H9 (cell line): Measurements from ENCODE around the gene NDUFA9. TPM values are rescaled to one million over a fixed set of nuclear protein-coding genes. Genes with fewer than 3 reads are reported as not detected.

Experiments
- DNase-seq: peaks from one replicate; pipeline ENCODE4 v3.0.0-alpha.2; 2017
- H2AFZ ChIP-seq: one replicate; pipeline ENCODE4 v1.6.1; 2013; ENCODE audit warnings: mild to moderate bottlenecking, low read length, control low read depth, moderate library complexity
- H2AK5ac ChIP-seq: 2 replicates; pipeline ENCODE4 v1.6.1; 2013; ENCODE audit warnings: low read length, control low read depth, mixed read lengths; ENCODE audit not compliant: insufficient read length
- H2BK120ac ChIP-seq: one replicate; pipeline ENCODE4 v1.6.1; 2013; ENCODE audit warnings: low read depth, mild to moderate bottlenecking, low read length, control low read depth, inconsistent platforms; ENCODE audit not compliant: poor library complexity, severe bottlenecking
- H2BK12ac ChIP-seq: 2 replicates; pipeline ENCODE4 v1.6.1; 2013; ENCODE audit warnings: low read length, control low read depth, mixed read lengths, low read depth; ENCODE audit not compliant: insufficient read length
- H2BK15ac ChIP-seq: 2 replicates; pipeline ENCODE4 v1.6.1; 2013; ENCODE audit warnings: low read depth, low read length, control low read depth
- H2BK20ac ChIP-seq: one replicate; pipeline ENCODE4 v1.6.1; 2013; ENCODE audit warnings: low read depth, mild to moderate bottlenecking, low read length, control low read depth, inconsistent platforms; ENCODE audit not compliant: poor library complexity, severe bottlenecking
- H2BK5ac ChIP-seq: 2 replicates; pipeline ENCODE4 v1.6.1; 2013; ENCODE audit warnings: low read length, control low read depth, mixed read lengths; ENCODE audit not compliant: insufficient read length
- H3K14ac ChIP-seq: 2 replicates; pipeline ENCODE4 v1.6.1; 2013; ENCODE audit warnings: low read length, control low read depth; ENCODE audit not compliant: insufficient read depth
- H3K18ac ChIP-seq: 2 replicates; pipeline ENCODE4 v1.6.1; 2013; ENCODE audit warnings: low read depth, mild to moderate bottlenecking, mixed read lengths, low read length, control low read depth; ENCODE audit not compliant: insufficient read length
- H3K23ac ChIP-seq: 2 replicates; pipeline ENCODE4 v1.6.1; 2013; ENCODE audit warnings: low read length, control low read depth, mixed read lengths, low read depth; ENCODE audit not compliant: insufficient read length
- H3K23me2 ChIP-seq: 2 replicates; pipeline ENCODE4 v1.6.1; 2013; ENCODE audit warnings: low read depth, mild to moderate bottlenecking, mixed read lengths, low read length, control low read depth; ENCODE audit not compliant: insufficient read length, poor library complexity, severe bottlenecking
- H3K27ac ChIP-seq: 2 replicates; pipeline ENCODE4 v1.5.1; 2013; ENCODE audit warnings: low read length, control low read depth, mixed read lengths, low read depth; ENCODE audit not compliant: insufficient read length
- H3K27me3 ChIP-seq: 2 replicates; pipeline ENCODE4 v1.6.1; 2013; ENCODE audit warnings: low read length, control low read depth, inconsistent platforms; ENCODE audit not compliant: insufficient read depth
- H3K4ac ChIP-seq: 2 replicates; pipeline ENCODE4 v1.6.1; 2013; ENCODE audit warnings: low read depth, mild to moderate bottlenecking, control low read depth, inconsistent platforms, low read length, moderate library complexity
- H3K4me1 ChIP-seq: 2 replicates; pipeline ENCODE4 v1.6.1; 2013; ENCODE audit warnings: low read length, control low read depth, inconsistent platforms; ENCODE audit not compliant: insufficient read depth
- H3K4me2 ChIP-seq: 2 replicates; pipeline ENCODE4 v1.6.1; 2013; ENCODE audit warnings: low read length, control low read depth, mixed read lengths; ENCODE audit not compliant: insufficient read length, insufficient read depth
- H3K56ac ChIP-seq: 2 replicates; pipeline ENCODE4 v1.6.1; 2013; ENCODE audit warnings: low read depth, mild to moderate bottlenecking, mixed read lengths, low read length, control low read depth; ENCODE audit not compliant: insufficient read length
- H3K79me1 ChIP-seq: 2 replicates; pipeline ENCODE4 v1.6.1; 2013; ENCODE audit warnings: low read depth, mild to moderate bottlenecking, moderate library complexity, low read length, control low read depth, inconsistent platforms; ENCODE audit not compliant: insufficient read depth, poor library complexity, severe bottlenecking
- H3K79me2 ChIP-seq: 2 replicates; pipeline ENCODE4 v1.6.1; 2013; ENCODE audit warnings: low read length, control low read depth, inconsistent platforms; ENCODE audit not compliant: insufficient read depth
- H3K9ac ChIP-seq: 2 replicates; pipeline ENCODE4 v1.6.1; 2013; ENCODE audit warnings: low read length, control low read depth, mixed read lengths; ENCODE audit not compliant: insufficient read length; ENCODE audit errors: extremely low read depth
- H3K9me3 ChIP-seq: one replicate; pipeline ENCODE4 v1.6.1; 2013; ENCODE audit warnings: low read depth, low read length, inconsistent platforms; ENCODE audit not compliant: control insufficient read depth
- H3T11ph ChIP-seq: one replicate; pipeline ENCODE4 v1.6.1; 2013; ENCODE audit warnings: mild to moderate bottlenecking, low read length, control low read depth, inconsistent platforms
- H4K20me1 ChIP-seq: one replicate; pipeline ENCODE4 v1.6.1; 2013; ENCODE audit not compliant: control insufficient read depth, insufficient read length, insufficient read depth
- H4K5ac ChIP-seq: 2 replicates; pipeline ENCODE4 v1.6.1; 2013; ENCODE audit warnings: low read depth, mild to moderate bottlenecking, mixed read lengths, low read length, control low read depth; ENCODE audit not compliant: insufficient read length
- H4K8ac ChIP-seq: replicated peaks from 2 replicates; pipeline ENCODE4 v1.6.1; 2013; ENCODE audit warnings: low read length, control low read depth, mixed read lengths, low read depth; ENCODE audit not compliant: insufficient read length
- H4K91ac ChIP-seq: 2 replicates; pipeline ENCODE4 v1.6.1; 2013; ENCODE audit warnings: low read depth, mild to moderate bottlenecking, moderate library complexity, mixed read lengths, low read length, control low read depth; ENCODE audit not compliant: insufficient read length
- H3K27ac Mint-ChIP-seq, 3 experiments: 2 replicates in 2 of 3; 3 replicates in 1 of 3; pipeline ENCODE4 v1.8.0; 2020 to 2021; ENCODE audit warnings: mixed read lengths in 3 of 3, mild to moderate bottlenecking in 1 of 3, moderate library complexity in 1 of 3
- H3K27me3 Mint-ChIP-seq: 2 replicates; pipeline ENCODE4 v1.8.0; 2021; ENCODE audit warnings: low read depth, mild to moderate bottlenecking, moderate library complexity, mixed read lengths
- H3K36me3 Mint-ChIP-seq, 3 experiments: 2 replicates in 2 of 3; 3 replicates in 1 of 3; pipeline ENCODE4 v1.8.0; 2020 to 2021; ENCODE audit warnings: low read depth in 3 of 3, mixed read lengths in 3 of 3; ENCODE audit not compliant: insufficient read depth in 1 of 3
- H3K4me1 Mint-ChIP-seq, 2 experiments: 2 replicates each; pipeline ENCODE4 v1.8.0; 2020; ENCODE audit warnings: mixed read lengths in 2 of 2
- H3K4me3 Mint-ChIP-seq, 2 experiments: 2 replicates in 1 of 2; 3 replicates in 1 of 2; pipeline ENCODE4 v1.8.0; 2020 to 2021; ENCODE audit warnings: mild to moderate bottlenecking in 2 of 2, mixed read lengths in 2 of 2, moderate library complexity in 1 of 2
- H3K9me3 Mint-ChIP-seq, 2 experiments: 2 replicates in 1 of 2; 3 replicates in 1 of 2; pipeline ENCODE4 v1.8.0; 2020; ENCODE audit warnings: mild to moderate bottlenecking in 2 of 2, mixed read lengths in 2 of 2, moderate library complexity in 1 of 2
- WGBS: extraction: QIAGEN DNeasy Blood & Tissue Kit; methylation state at CpG from one replicate; pipeline ENCODE4 v1.1.7; 2013; ENCODE audit warnings: missing lambda C conversion rate, low lambda C conversion rate, mixed read lengths; ENCODE audit not compliant: insufficient read length; ENCODE audit errors: extremely low coverage; 5-methylcytosine and 5-hydroxymethylcytosine counted together
- total RNA-seq: library from RNA; stranded (reverse); gene quantifications from 2 replicates; pipeline ENCODE4 v1.2.1, GENCODE V29; 2021
- TF ChIP-seq, protein P1 (sequence below): fragments of 200-600 bp; sonication (generic); conservative IDR thresholded peaks from 3 replicates; pipeline ENCODE4 v1.8.0; 2021; ENCODE audit warnings: antibody characterized with exemption, mild to moderate bottlenecking

The NDUFA9 gene
- total RNA-seq, 1 experiment from 2014 or later = 83.9 TPM

DNA sequence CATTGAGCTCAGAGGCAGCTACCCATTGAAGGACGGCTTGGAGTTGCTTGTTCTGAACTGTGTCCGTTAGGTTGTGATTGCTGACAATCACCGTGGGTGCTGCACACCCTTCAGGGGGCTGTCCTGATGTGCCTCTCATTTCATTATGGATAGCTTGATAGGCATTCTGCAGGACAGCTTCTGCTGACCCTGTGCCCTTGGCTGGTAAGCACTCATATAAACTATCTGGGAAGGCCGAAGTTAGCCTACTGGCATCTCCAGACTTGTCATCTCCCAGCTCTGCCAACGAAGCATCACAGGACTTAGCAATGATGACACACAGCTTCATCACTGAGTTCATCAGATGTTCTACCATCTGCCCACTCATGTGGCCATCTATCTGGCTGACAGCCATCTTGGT, 22.4 kb upstream of the NDUFA9 start:
- no peaks in the 10 kb centered on the region for H4K20me1 ChIP-seq
- H3K9ac ChIP-seq = no peak overlapping the region
- peaks cover 25% of the 10 kb centered on the region for H3K27me3 Mint-ChIP-seq
- H3K56ac ChIP-seq = no peak overlapping the region
- H2AFZ ChIP-seq = no peak overlapping the region
- no peak overlapping the region for H3K27ac ChIP-seq
- no peak overlapping the region for H3K4me2 ChIP-seq
- H2BK15ac ChIP-seq = no peak overlapping the region
- no peak overlapping the region for H3T11ph ChIP-seq
- H3K23ac ChIP-seq = no peak overlapping the region
- no peak overlapping the region for H4K5ac ChIP-seq
- H3K4me1 ChIP-seq = no peaks in the 10 kb centered on the region; the same call in 1 of the 2 replicates
- no peak overlapping the region for H3K4ac ChIP-seq
- H3K79me1 ChIP-seq = no peaks in the 10 kb centered on the region
- no peak overlapping the region for H3K18ac ChIP-seq
- no peak overlapping the region for H3K4me3 Mint-ChIP-seq
- H3K9me3 Mint-ChIP-seq = peaks cover 7 to 9% of the 10 kb centered on the region in 2 experiments; a peak in 4 of 5 replicates
- H3K27me3 ChIP-seq = no peaks in the 10 kb centered on the region
- peaks cover 0 to 6% (median 0%) of the 10 kb centered on the region in 3 experiments; a peak in 5 of 7 replicates for H3K36me3 Mint-ChIP-seq
- TF ChIP-seq, protein P1, sequence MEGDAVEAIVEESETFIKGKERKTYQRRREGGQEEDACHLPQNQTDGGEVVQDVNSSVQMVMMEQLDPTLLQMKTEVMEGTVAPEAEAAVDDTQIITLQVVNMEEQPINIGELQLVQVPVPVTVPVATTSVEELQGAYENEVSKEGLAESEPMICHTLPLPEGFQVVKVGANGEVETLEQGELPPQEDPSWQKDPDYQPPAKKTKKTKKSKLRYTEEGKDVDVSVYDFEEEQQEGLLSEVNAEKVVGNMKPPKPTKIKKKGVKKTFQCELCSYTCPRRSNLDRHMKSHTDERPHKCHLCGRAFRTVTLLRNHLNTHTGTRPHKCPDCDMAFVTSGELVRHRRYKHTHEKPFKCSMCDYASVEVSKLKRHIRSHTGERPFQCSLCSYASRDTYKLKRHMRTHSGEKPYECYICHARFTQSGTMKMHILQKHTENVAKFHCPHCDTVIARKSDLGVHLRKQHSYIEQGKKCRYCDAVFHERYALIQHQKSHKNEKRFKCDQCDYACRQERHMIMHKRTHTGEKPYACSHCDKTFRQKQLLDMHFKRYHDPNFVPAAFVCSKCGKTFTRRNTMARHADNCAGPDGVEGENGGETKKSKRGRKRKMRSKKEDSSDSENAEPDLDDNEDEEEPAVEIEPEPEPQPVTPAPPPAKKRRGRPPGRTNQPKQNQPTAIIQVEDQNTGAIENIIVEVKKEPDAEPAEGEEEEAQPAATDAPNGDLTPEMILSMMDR = no peak
- no peaks in the 10 kb centered on the region for H3K79me2 ChIP-seq
- H3K27ac Mint-ChIP-seq = no peak overlapping the region
- no peak overlapping the region for H4K8ac ChIP-seq
- no peaks in the 10 kb centered on the region for H3K9me3 ChIP-seq
- no peaks in the 10 kb centered on the region for H3K23me2 ChIP-seq
- H2BK12ac ChIP-seq = no peak overlapping the region
- H3K4me1 Mint-ChIP-seq = peaks cover 19 to 20% of the 10 kb centered on the region in 2 experiments
- no peak overlapping the region for H4K91ac ChIP-seq
- no peak overlapping the region for H2BK120ac ChIP-seq
- H2BK20ac ChIP-seq = no peak overlapping the region
- no peak overlapping the region for H2BK5ac ChIP-seq
- no peak for DNase-seq
- H2AK5ac ChIP-seq = no peak overlapping the region
- no CpG with 5 or more reads among the region's 5 CpGs for WGBS
- no peak overlapping the region for H3K14ac ChIP-seq
